HepG2 (cell line): ENCODE results near the gene LIF. TPM values are rescaled to one million over a fixed set of nuclear protein-coding genes. Genes with fewer than 3 reads are reported as not detected.

ENCODE experiments used
- ATAC-seq: fragments of 200-7000 bp; cut with Tn5 transposase; 3 replicates; pipeline ENCODE4 v1.9.1; 2020; ENCODE audit warnings: mild to moderate bottlenecking, moderate library complexity
- BruUV-seq: library from RNA; stranded (reverse); fragments of 400-500 nt; replicated peaks from 2 replicates; lab custom pipeline; 2021; lab: Mats Ljungman, UMichigan
- CTCF ChIA-PET: fragments of 300-600 bp; formaldehyde crosslinking; extraction: SDS; loops from one replicate; lab custom pipeline; 2021; ENCODE audit warnings: low total read pairs, inconsistent platforms, low intra/inter-chr PET ratio; lab: Yijun Ruan, JAX
- POLR2A ChIA-PET: fragments of 350-600 bp; sonication (Branson Sonifier 250); formaldehyde crosslinking; loops from one replicate; lab custom pipeline; 2020; ENCODE audit warnings: antibody characterized with exemption, inconsistent platforms; lab: Yijun Ruan, JAX
- DNase-seq: peaks from one replicate; pipeline ENCODE4 v3.0.0-alpha.2; 2015; ENCODE audit warnings: low spot score
- FAIRE-seq: peaks from 3 replicates; lab custom pipeline; 2011; peaks lifted over from hg19 to GRCh38; lab: Jason Lieb, UNC
- H2AFZ ChIP-seq: one replicate; pipeline ENCODE4 v1.6.1; 2011; ENCODE audit warnings: low read length, inconsistent platforms
- H3K27ac ChIP-seq: fragments of 300-600 bp; 3 replicates; pipeline ENCODE4 v1.8.0; 2011; ENCODE audit warnings: mixed run types, mild to moderate bottlenecking, mixed read lengths, low read length, inconsistent platforms; ENCODE audit not compliant: insufficient read depth; ENCODE audit errors: extremely low read length
- H3K27me3 ChIP-seq, 2 experiments: fragments of 200-600 bp in 1 of 2; 2 replicates in 1 of 2; 3 replicates in 1 of 2; pipeline versions ENCODE4 v1.6.0 to v1.8.0; 2011; ENCODE audit warnings: low read length in 2 of 2, mild to moderate bottlenecking in 2 of 2, moderate library complexity in 2 of 2, inconsistent platforms in 1 of 2; ENCODE audit not compliant: insufficient read depth in 2 of 2, control insufficient read depth in 1 of 2
- H3K36me3 ChIP-seq, 2 experiments: fragments of 200-600 bp in 1 of 2; replicated peaks in 1 of 2; 2 replicates in 1 of 2; 3 replicates in 1 of 2; pipeline versions ENCODE4 v1.5.1 to v1.8.0; 2011; ENCODE audit warnings: low read length in 2 of 2, inconsistent platforms in 1 of 2; ENCODE audit not compliant: insufficient read depth in 2 of 2, control insufficient read depth in 1 of 2
- H3K4me1 ChIP-seq: 2 replicates; pipeline ENCODE4 v1.5.1; 2012; ENCODE audit warnings: low read length, inconsistent platforms; ENCODE audit not compliant: insufficient read depth
- H3K4me2 ChIP-seq: 2 replicates; pipeline ENCODE4 v1.6.0; 2011; ENCODE audit warnings: low read depth, low read length, inconsistent platforms
- H3K4me3 ChIP-seq, 3 experiments: fragments of 200-600 bp in 1 of 3; sonication (generic), shearing (Covaris generic) in 1 of 3; replicated peaks in 1 of 3; 2 replicates each; pipeline ENCODE4 v1.5.1; 2011 to 2016; ENCODE audit warnings: low read length in 3 of 3, inconsistent platforms in 2 of 3, low read depth in 2 of 3, mild to moderate bottlenecking in 2 of 3, control low read depth in 1 of 3, mixed read lengths in 1 of 3; ENCODE audit not compliant: insufficient read depth in 1 of 3
- H3K79me2 ChIP-seq: one replicate; pipeline ENCODE4 v1.6.1; 2011; ENCODE audit warnings: low read length, inconsistent platforms; ENCODE audit not compliant: insufficient read depth
- H3K9ac ChIP-seq: 2 replicates; pipeline ENCODE4 v1.6.0; 2011; ENCODE audit warnings: mild to moderate bottlenecking, low read depth, low read length, inconsistent platforms; ENCODE audit not compliant: insufficient read depth
- H3K9me3 ChIP-seq: 2 replicates; pipeline ENCODE4 v1.5.1; 2012; ENCODE audit warnings: mild to moderate bottlenecking, low read length
- H4K20me1 ChIP-seq: 2 replicates; pipeline ENCODE4 v1.6.0; 2011; ENCODE audit warnings: inconsistent platforms, mild to moderate bottlenecking, low read length, moderate library complexity; ENCODE audit not compliant: insufficient read depth
- ARID4A ChIP-seq: sonication (generic); formaldehyde crosslinking; IDR thresholded peaks from 2 replicates; pipeline ENCODE4 v1.5.0; 2020; ENCODE audit warnings: mild to moderate bottlenecking, missing genetic modification reagents, borderline replicate concordance
- ATF3 ChIP-seq: sonication (generic); formaldehyde crosslinking; IDR thresholded peaks from 2 replicates; pipeline ENCODE4 v1.4.0; 2020; ENCODE audit warnings: missing genetic modification reagents
- BORCS8-MEF2B ChIP-seq: sonication (generic); formaldehyde crosslinking; IDR thresholded peaks from 2 replicates; pipeline ENCODE4 v1.8.0; 2022; ENCODE audit warnings: mild to moderate bottlenecking, missing genetic modification reagents
- FOXK2 ChIP-seq: fragments of 450-650 bp; IDR thresholded peaks from 2 replicates; pipeline ENCODE4 v1.6.1; 2016
- GABPB1 ChIP-seq: IDR thresholded peaks from 2 replicates; pipeline ENCODE4 v1.6.1; 2016; ENCODE audit warnings: mild to moderate bottlenecking, missing genetic modification reagents, moderate library complexity, missing compliant biosample characterization
- HNRNPL ChIP-seq: fragments of 200-400 bp; formaldehyde crosslinking; IDR thresholded peaks from 2 replicates; pipeline ENCODE4 v1.6.1; 2017; ENCODE audit warnings: mild to moderate bottlenecking, low read depth, low read length
- USF2 ChIP-seq, 2 experiments: sonication (generic) in 1 of 2; formaldehyde crosslinking in 1 of 2; IDR thresholded peaks; 2 replicates each; pipeline versions ENCODE4 v1.5.1 to v1.6.1; 2011 to 2020; ENCODE audit warnings: borderline replicate concordance in 1 of 2, low read depth in 1 of 2, low read length in 1 of 2, mild to moderate bottlenecking in 1 of 2, missing genetic modification reagents in 1 of 2, moderate library complexity in 1 of 2
- ZBTB1 ChIP-seq: sonication (generic); formaldehyde crosslinking; IDR thresholded peaks from 2 replicates; pipeline ENCODE4 v1.4.0; 2020; ENCODE audit warnings: missing genetic modification reagents, borderline replicate concordance
- ZNF205 ChIP-seq: IDR thresholded peaks from 2 replicates; pipeline ENCODE4 v1.6.1; 2018; ENCODE audit warnings: missing biosample characterization, missing genetic modification reagents
- ZNF687 ChIP-seq: sonication (generic); formaldehyde crosslinking; IDR thresholded peaks from 2 replicates; pipeline ENCODE4 v1.5.1; 2020; ENCODE audit warnings: mild to moderate bottlenecking, missing genetic modification reagents, moderate library complexity
- ZZZ3 ChIP-seq: sonication (generic); formaldehyde crosslinking; IDR thresholded peaks from 2 replicates; pipeline ENCODE4 v1.4.0; 2020; ENCODE audit warnings: missing genetic modification reagents, mild to moderate bottlenecking, borderline replicate concordance
- WGBS: methylation state at CpG from one replicate; pipeline ENCODE4 v1.1.6; 2017; ENCODE audit warnings: low lambda C conversion rate; 5-methylcytosine and 5-hydroxymethylcytosine counted together
- in situ Hi-C: cut with HindIII; loops from 2 replicates; pipeline ENCODE4 v1.10.0; 2017; ENCODE audit warnings: low pct_unique_long_range_greater_than_20kb; ENCODE audit not compliant: extremely low pct_ligation_motif_present
- intact Hi-C: fragments of 100-400 bp; cut with micrococcal nuclease; formaldehyde crosslinking; loops from one replicate; pipeline ENCODE4 v1.10.0; 2022; ENCODE audit not compliant: unreplicated experiment
- polyA plus RNA-seq, 8 experiments: library from polyadenylated mRNA; depleted of rRNA in 3 of 8; stranded (reverse) in 7 of 8; unstranded in 1 of 8; fragments of >200 nt; fragmentation: Illumina TruSeq in 4 of 8; extraction: Trizol in 4 of 8; gene quantifications; 2 replicates each; pipeline versions ENCODE4 v1.2.1 to v1.2.3, GENCODE V29; 2011 to 2016; ENCODE audit warnings: low read depth in 4 of 8, missing spikeins in 1 of 8, mixed read lengths in 1 of 8; ENCODE audit not compliant: insufficient read depth in 1 of 8
- total RNA-seq, 5 experiments: library from RNA; depleted of rRNA; stranded (reverse); fragments of >200 nt; fragmentation: Illumina TruSeq; extraction: Trizol; gene quantifications; 2 replicates each; pipeline ENCODE4 v1.2.3, GENCODE V29; 2016; ENCODE audit warnings: low read depth in 1 of 5

Gene LIF
- total and polyA plus RNA-seq, 2 of the 13 experiments (the other 11 are each of a cell fraction or from before 2014, with no cell fraction given) = 3.6 to 8.5 TPM

- no peak for FAIRE-seq
- Histone ChIP-seq H3K79me2 (no peaks in the 10 kb centered on the region), H3K9me3 (no peaks in the 10 kb centered on the region), H4K20me1 (no peaks in the 10 kb centered on the region), H3K9ac (0 out of 2 replicates have a peak overlapping the region, but pooled peaks have one; percentile 3), H3K27me3 (peaks cover 0 to 21% of the 10 kb centered on the region in 2 experiments; a peak in 3 of 5 replicates), H2AFZ (no peak overlapping the region), H3K36me3 (no peaks in the 10 kb centered on the region), H3K4me2 (peak overlapping the region; percentile 27; the same call in 1 of the 2 replicates), H3K27ac (no peak overlapping the region), H3K4me1 (peaks cover 42% of the 10 kb centered on the region), H3K4me3 (no peak overlapping the region)
- no TSS peak for BruUV-seq
- no peak for ATAC-seq
- intact Hi-C loops = no loop called here
- no peak for DNase-seq
- ChIA-PET POLR2A (no interaction called here), CTCF (no interaction called here)
- 54% methylated on average over 12 of the region's 23 CpGs for WGBS
- in situ Hi-C loops = no loop called here
- TF ChIP-seq ZNF205 (CRISPR knock-in tag) = no peak
- no peak for TF ChIP-seq ATF3 (CRISPR knock-in tag)
- peak; percentile 60 for TF ChIP-seq ZNF687 (CRISPR knock-in tag)
- TF ChIP-seq GABPB1 (CRISPR knock-in tag) = peak; percentile 20; the same call in 1 of the 2 replicates
- TF ChIP-seq USF2 (IDR thresholded peaks at IDR 0.05; ENCODE audit: low read depth, low read length) = peak; percentile 24; the same call in 1 of the 2 replicates
- no peak for TF ChIP-seq USF2 (CRISPR knock-in tag; IDR thresholded peaks at IDR 0.05; ENCODE audit: borderline replicate concordance)
- TF ChIP-seq FOXK2 = no peak
- no peak for TF ChIP-seq ZZZ3
- TF ChIP-seq ZBTB1 (CRISPR knock-in tag) = no peak
- no peak for TF ChIP-seq ARID4A
- 0 out of 2 replicates have a peak, but pooled peaks have one; percentile 31 for TF ChIP-seq HNRNPL
- TF ChIP-seq BORCS8-MEF2B = no peak
Observed at GRCh38 chr22:30217698-30218560, 28.6 kb downstream of the LIF start.
